IMR-90 (cell line): ENCODE data around the gene GGN.

Source experiments
- CEBPB ChIP-seq: IDR thresholded peaks from 2 replicates; pipeline ENCODE4 v1.6.1; 2012; ENCODE audit warnings: low read depth, low read length, improper control_type of control experiment
- CHD1 ChIP-seq: IDR thresholded peaks from 2 replicates; pipeline ENCODE4 v1.6.1; 2012; ENCODE audit warnings: low read depth, low read length, improper control_type of control experiment
- POLR2A ChIP-seq: IDR thresholded peaks from 2 replicates; pipeline ENCODE4 v1.6.1; 2012; ENCODE audit warnings: mild to moderate bottlenecking, low read depth, low read length
- RAD21 ChIP-seq: IDR thresholded peaks from 2 replicates; pipeline ENCODE4 v1.6.1; 2012; ENCODE audit warnings: low read length, improper control_type of control experiment
- RCOR1 ChIP-seq: IDR thresholded peaks from 2 replicates; pipeline ENCODE4 v1.6.1; 2012; ENCODE audit warnings: mild to moderate bottlenecking, low read length, improper control_type of control experiment; ENCODE audit not compliant: insufficient replicate concordance
- TF ChIP-seq, protein P1 (sequence below): conservative IDR thresholded peaks from 2 replicates; pipeline ENCODE4 v1.5.1; 2012; ENCODE audit warnings: mild to moderate bottlenecking, low read depth, low read length, improper control_type of control experiment

- TF ChIP-seq, protein P1, sequence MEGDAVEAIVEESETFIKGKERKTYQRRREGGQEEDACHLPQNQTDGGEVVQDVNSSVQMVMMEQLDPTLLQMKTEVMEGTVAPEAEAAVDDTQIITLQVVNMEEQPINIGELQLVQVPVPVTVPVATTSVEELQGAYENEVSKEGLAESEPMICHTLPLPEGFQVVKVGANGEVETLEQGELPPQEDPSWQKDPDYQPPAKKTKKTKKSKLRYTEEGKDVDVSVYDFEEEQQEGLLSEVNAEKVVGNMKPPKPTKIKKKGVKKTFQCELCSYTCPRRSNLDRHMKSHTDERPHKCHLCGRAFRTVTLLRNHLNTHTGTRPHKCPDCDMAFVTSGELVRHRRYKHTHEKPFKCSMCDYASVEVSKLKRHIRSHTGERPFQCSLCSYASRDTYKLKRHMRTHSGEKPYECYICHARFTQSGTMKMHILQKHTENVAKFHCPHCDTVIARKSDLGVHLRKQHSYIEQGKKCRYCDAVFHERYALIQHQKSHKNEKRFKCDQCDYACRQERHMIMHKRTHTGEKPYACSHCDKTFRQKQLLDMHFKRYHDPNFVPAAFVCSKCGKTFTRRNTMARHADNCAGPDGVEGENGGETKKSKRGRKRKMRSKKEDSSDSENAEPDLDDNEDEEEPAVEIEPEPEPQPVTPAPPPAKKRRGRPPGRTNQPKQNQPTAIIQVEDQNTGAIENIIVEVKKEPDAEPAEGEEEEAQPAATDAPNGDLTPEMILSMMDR = no peak
- TF ChIP-seq CEBPB (no peak), POLR2A (no peak), RCOR1 (no peak), RAD21 (no peak), CHD1 (no peak)
Measured at GRCh38 chr19:38352611-38353010, 35.2 kb downstream of the GGN start.
